Neural cell (in vitro differentiated cells): Measurements from ENCODE around the gene OR2T35. TPM values are rescaled to one million over a fixed set of nuclear protein-coding genes. Genes with fewer than 3 reads are reported as not detected.

Experiments used
- polyA plus RNA-seq: library from polyadenylated mRNA; depleted of rRNA; stranded (reverse); fragments of >200 nt; gene quantifications from 2 replicates; pipeline ENCODE4 v1.2.3, GENCODE V29; 2014
- small RNA-seq, 3 experiments: library from RNA; depleted of rRNA; stranded (forward); fragments of <200 nt; gene quantifications; one replicate each; pipeline ENCODE3, GENCODE V24; 2012

The OR2T35 gene
- polyA plus RNA-seq, 1 donor from 2014 or later = not detected

Small RNAs within 50 kb of the gene (small RNA-seq; reads per million reads assigned to genes)
- 0 to 1.2 (median 0) reads per million in 3 experiments for gene RF00019

Other genes starting within 250 kb of the OR2T35 start
- not detected in 2 replicates for gene OR2T1, start 242.2 kb downstream of the OR2T35 start, polyA plus RNA-seq
- gene OR2T2, start 199.6 kb downstream of the OR2T35 start, polyA plus RNA-seq = not detected in 2 replicates
- gene OR2T3, start 171.9 kb downstream of the OR2T35 start, polyA plus RNA-seq = not detected in 2 replicates
- not detected in 2 replicates for gene OR2T5, start 156.7 kb downstream of the OR2T35 start, polyA plus RNA-seq
- gene OR2G6, start 137.2 kb downstream of the OR2T35 start, polyA plus RNA-seq = not detected in 2 replicates
- not detected in 2 replicates for gene OR2T29, start 82.5 kb downstream of the OR2T35 start, polyA plus RNA-seq
- gene OR2T34, start 70.5 kb downstream of the OR2T35 start, polyA plus RNA-seq = not detected in 2 replicates
- gene OR2T10, start 47.6 kb downstream of the OR2T35 start, polyA plus RNA-seq = not detected in 2 replicates
- not detected in 2 replicates for gene OR2T11, start 10.2 kb downstream of the OR2T35 start, polyA plus RNA-seq
- not detected in 2 replicates for gene OR2T27, start 10.2 kb upstream of the OR2T35 start, polyA plus RNA-seq
- gene OR14I1, start 57.5 kb upstream of the OR2T35 start, polyA plus RNA-seq = not detected in 2 replicates
- gene LYPD8, start 110.5 kb upstream of the OR2T35 start, polyA plus RNA-seq = not detected in 2 replicates
- 38.6 and 46.1 TPM in 2 replicates for gene SH3BP5L, start 180.6 kb upstream of the OR2T35 start, polyA plus RNA-seq
- gene ZNF672, start 192.9 kb upstream of the OR2T35 start, polyA plus RNA-seq = 22.9 and 31.0 TPM in 2 replicates
- gene ZNF692, start 213.8 kb upstream of the OR2T35 start, polyA plus RNA-seq = 183 and 255 TPM in 2 replicates